Fibroblast of skin of left quadriceps (primary cell): ENCODE results near the gene NTRK1.

ENCODE experiments used
- DNase-seq, 2 experiments: peaks; one replicate each; pipeline ENCODE4 v3.0.0-alpha.2; 2013; ENCODE audit warnings: low read depth in 2 of 2

The NTRK1 gene

DNA sequence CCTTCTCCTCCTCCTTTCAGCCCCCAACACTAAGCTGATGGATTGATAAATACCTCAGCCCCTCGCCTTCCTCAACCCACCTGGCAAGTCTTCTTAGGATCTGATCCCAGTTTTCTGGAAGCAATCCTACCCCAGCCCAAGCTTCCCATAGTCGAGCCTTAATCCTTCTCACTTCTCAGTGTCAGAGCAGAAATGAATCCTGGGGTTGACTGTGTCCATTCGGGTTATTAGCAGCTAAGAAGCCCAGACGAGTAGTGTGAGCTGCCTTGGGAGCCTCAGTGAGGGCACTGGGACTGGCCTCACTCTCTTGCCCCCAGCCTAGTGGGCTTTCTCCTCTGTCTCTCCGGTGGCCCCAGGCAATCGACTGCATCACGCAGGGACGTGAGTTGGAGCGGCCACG lies 20.4 kb downstream of the NTRK1 start:
- DNase-seq: no peak

DNA sequence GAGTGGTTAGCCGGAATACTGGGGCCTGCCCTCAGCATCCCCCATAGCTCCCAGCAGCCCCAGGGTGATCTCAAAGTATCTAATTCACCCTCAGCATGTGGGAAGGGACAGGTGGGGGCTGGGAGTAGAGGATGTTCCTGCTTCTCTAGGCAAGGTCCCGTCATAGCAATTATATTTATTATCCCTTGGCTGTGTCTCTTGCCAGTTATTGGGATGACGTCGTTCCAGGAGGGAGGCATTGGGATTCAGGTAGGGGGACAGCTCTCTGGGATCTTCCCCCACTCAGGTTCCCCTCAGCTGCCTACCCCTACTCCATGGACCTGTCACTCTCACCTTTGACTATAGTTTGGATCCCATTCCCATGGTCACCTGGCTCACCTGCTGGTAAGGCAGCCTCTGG lies 21.0 kb downstream of the NTRK1 start:
- DNase-seq: no peak

DNA sequence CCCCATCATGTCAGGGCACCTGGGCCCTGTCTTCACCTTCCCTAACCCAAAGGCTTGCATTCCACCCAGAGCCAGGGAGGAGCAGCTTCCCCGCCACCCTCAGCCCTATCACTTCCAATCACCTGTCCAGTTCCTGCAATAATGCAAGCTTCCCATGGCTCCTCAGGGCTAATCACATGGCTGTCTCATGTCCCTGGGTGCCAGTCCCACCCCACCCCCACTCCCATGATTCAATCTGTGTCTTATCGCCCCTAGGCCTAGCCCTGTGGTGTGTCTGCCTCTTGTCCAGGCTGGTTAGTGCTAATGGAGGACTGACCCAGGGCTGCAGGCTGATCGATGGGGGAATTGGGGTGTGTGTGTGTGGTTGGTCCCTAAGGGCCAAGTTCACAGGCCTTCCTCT lies 21.9 kb downstream of the NTRK1 start:
- no peak for DNase-seq

DNA sequence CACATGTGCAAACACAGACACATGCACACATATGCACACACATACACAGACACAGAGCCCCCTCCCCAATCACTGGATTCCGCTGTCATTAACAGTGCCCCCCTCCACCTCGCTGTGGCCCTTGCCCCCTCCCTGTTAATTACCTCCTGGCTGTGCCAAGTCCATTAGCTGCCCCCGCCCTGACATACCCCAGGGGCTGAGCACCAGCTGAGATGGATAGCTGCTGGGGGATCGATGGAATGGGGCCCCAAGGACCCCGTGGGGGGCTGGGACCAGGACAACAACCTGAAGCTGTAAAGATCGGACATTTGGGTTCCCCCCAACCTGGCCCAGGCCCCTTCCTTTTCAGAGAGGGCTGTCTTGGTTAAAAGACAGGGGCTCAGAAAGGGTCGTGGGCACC lies 23.3 kb downstream of the NTRK1 start:
- no peak for DNase-seq

DNA sequence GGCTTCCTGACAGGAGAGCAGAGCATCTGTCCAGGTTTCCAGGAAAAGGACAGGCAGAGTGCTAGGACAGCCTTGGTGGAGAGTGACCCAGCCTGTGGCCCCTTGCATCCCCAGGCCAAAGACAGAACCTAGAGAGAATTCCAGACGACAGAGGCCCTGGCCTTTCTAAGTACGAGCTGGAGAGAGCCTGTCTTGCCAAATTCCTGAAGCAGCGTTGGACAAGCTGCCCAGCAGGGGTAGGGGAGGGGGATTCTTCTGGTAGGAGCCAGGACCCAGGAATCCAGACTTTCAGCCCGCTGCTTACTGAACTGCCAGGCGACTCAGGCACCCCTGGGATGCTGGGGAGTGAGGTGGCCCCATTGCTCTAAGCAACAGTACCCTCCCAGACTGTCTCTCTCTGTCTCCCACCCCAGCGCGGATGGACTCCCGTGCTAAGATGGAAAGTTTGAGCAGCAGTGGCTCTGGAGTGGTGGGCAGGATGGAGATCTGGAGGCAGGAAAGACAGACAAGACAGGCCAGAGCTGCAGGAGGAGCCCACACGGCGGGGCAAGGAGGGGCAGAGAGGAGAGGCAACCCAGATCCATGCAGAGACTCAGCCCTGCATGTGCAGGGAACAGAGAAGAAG lies 24.0 kb downstream of the NTRK1 start:
- DNase-seq: no peak

DNA sequence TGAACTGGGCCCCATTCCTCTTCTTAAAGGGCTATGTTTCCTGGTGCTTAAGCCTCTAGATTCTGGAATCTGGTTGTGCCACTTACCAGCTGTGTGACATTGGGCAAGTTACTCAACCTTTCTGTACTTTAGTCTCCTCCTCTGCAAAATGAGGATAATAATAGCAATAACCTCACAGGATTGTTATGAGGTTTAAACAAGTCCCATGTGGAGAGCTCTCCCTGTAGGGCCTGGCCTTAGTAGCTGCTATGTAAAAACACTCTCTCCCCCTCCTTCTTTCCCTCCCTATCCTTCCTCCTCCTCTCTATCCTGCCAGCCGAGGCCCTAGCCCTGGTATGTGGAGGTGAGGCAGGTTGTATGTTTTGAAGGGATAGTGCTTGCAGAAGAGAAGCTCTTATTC lies 24.6 kb downstream of the NTRK1 start:
- DNase-seq: no peak

DNA sequence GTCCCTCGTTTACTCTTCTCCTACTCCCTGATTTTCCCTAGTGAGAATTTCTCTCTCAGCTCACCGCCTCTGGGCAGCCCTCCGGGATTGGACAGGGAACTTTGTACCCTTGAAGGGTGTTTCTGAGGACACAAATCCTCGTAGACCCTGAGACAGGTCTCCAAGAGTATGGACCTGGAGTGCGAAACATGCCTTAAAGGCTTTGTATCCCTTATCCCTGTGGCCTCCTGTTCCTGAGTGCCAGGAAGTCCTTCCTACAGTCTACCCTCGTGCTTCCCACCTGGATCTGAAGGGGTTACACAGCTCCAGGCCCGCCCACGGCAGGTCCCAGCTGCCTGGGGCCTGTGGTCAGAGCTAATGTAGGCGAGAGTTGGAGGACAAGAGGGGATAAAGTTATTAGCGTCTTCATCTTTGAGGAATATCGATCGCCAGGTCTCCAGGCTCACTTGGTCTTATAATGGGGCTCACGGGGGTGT lies 25.3 kb downstream of the NTRK1 start:
- no peak for DNase-seq

DNA sequence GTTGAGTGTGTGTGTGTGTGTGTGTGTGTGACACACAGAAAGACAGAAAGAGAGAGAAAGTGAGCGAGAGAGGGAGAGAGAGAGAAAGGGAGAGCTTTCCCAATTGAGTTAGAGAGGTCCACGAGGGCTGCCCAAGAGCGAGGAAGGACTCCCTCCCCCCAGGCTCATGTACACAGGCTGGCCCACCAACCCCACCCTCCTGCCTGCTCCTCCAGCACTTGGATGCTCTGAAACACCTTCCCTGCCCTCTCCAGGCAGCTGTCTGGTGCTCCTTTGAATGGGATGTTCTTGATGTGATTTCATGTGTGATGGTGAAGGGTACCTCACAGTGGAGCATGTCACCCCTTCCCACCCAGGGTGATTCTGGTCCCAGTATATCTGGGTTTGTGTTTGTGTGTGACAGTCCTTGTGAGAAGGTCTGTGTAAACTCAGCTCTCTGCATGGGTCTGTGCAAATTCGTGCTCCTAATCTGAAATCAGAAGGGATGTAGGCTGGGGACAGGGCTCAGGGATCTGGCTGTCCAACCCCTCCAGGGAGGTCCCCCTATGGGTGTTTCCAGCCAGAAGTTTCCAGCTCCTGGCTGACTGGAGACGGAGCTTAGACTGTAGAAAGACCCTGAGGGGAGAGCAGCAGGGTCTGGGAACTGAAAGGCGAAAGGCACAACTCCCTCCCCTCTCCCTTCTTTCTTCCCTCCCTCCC lies 26.1 kb downstream of the NTRK1 start:
- DNase-seq: no peak

DNA sequence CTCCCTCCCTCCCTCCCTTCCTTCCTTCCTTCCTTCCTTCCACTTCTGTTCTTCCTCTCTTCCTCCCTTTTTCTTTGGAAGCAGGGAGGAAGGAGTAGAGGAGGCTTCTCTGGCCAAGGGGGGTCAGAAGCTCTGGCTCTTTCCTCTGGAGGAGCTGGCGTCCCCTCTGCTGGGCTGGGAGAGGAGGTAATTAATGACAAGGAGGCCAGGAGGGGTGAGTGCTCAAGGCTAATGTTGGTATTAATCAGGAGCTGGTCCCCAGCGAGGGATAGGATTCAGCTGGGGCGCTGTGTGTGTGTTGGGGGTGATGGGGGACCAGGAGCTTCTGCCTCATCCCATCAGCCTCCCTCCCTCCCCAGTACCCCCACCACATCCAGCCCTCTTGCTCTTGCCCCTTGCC lies 26.7 kb downstream of the NTRK1 start:
- no peak for DNase-seq

DNA sequence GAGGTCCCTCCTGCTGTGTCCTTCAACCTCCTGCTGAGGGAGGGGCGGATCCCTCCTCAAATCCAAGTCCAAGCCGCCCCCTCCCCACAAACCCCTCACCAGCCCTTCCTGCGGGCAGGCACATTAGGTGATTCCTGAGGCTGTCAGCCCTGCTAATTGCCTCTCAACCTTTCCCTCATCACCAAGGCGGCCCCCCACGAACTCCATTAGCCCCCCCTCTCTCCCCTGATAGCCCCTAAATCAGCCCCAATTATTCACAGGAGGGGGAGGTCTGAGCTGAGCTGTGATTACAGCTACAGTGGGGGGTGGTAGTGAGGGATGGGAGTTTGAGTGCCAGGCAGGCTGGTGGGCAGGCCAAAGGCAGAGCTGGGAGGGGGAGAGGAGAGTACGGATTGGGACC lies 27.1 kb downstream of the NTRK1 start:
- DNase-seq: no peak

DNA sequence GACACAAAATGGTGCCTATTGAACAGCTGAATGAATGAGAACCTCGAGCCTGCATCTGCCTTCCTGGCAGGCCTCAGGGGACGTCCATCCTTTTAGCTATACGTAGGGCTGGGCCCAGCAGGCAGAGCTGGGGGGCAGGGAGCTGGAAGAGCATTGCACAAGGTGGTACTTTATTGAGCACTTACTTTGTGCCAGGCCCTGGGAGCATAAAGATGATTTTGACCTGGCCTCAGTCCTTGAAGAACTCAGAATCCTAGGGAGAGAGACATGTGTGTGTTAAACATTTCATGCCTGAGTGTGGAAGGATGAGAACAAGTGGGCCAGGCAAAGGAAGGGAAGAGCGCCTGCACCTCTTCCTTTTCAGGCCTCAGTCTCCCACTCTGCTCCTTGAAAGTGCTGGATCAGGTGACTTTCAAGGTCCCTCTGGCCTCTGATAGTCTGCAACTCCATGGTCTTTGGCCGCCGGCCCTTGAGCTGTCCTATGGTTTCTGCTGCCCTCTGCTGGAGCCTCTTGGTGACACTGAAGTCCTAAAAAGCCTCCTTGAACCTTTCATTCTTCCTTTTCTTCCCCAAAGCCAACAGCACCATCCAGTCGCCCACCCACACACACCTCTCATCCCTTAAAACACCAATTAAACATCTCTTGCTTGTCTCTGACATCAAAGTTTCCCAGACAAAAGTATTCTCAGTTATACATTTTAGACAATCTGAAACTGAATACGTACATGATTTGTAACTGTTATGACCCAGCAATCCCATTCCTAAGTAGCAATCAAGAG lies 29.3 kb downstream of the NTRK1 start:
- DNase-seq: no peak

DNA sequence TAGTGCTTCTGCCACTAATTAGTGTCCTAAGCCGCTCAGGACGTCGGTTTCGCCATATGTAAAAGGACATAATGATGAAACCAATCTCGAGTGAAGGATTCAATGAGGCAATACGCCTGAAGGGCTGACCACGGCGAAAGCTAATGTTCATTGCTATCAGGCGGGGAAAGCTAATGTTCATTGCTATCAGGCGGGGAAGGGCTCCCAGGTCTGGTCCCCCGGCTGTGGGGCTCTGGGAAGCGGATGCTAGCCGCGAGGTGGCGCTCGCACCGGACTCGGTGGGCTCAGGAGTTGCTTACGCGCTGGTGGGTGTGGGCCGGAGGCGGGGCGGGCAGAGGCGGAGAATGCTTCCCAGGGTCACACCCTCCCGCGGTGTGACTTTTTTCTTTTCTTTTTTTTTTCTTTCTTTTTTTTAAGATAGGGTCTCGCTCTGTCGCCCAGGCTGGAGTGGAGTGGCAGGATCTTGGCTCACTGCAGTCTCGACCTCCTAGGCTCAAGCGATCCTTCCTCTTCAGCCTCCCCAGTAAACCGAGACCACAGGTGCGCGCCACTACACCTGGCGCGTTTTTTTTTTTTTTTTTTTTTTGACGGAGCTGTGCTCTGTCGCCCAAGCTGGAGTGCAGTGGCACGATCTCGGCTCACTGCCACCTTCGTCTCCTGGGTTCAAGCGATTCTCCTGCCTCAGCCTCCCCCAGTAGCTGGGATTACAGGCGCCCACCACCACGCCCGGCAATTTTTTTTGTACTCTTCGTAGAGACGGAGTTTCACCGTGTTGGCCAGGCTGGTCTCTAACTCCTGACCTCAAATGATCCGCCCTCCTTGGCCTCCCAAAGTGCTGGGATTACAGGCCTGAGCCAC lies 31.8 kb downstream of the NTRK1 start:
- peak; percentile 73 to 74 for DNase-seq

DNA sequence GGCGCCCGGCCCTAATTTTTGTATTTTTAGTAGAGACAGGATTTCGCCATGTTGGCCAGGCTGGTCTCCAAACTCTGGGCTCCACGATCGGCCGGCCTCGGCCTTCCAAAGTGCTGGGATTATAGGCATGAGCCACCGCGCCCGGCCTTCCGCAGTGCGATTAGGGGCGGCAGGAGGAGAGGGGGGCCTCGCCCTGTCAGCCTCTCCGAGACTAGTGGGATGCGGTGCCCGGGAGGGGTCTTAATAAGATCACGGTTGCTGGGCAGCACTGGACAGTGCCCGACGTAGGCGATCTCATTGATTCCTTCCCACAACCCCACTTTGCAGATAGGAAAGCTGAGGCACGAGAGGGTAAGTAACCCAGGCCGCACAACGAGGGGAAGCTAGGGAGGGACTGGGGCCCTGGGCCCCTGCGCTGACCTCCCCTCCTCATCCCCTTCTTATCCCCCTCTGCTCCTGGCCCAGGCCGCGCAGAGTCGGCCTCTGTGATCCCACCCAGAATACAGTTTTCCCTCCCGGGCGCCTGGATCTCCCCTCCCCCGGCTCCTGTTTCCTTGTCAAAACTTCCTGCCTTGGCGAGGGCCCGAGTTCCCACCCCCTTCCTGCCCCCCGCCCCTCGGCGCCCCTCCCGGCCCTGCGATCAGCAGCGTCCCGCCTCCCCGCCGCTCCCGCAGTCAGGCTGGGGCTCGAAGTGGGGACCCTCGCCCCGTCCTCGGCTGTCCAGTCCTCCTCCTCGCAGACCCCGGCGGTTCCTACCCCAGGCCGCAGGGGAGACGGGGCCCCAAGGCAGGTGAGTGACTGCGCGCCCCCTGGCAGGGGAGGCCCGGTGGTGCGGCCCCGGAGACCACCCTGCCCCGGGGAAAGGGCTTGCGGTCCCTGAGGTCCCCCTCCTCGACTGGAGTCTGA lies 32.6 kb downstream of the NTRK1 start, which contains the start of gene PEAR1:
TSS of gene PEAR1 (plus strand) at position 671 of the 906 bp plus-strand sequence. CDS start 10,209 bp downstream, outside the sequence.
- peak in 1 of 2 experiments; percentile 40 for DNase-seq

DNA sequence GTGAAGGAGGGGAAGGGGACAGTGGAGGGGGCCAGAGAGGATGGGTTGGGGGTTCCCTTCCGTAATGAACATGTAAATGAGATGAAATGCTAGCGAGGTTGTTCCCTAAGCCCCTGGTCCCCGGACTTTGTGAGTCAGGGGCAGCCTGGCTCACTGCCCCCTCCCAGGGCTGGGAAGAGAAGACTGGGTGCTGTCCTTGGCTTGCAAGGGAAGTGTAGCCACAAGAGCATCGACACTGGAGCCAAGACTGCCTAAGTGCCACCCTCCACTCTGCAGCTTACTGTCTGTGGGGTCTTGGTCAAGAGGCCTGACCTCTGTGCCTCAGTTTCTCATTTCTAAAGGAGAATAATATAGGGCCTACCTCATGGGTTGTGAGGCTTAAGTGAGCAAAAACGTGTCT lies 33.3 kb downstream of the NTRK1 start:
- DNase-seq: no peak

DNA sequence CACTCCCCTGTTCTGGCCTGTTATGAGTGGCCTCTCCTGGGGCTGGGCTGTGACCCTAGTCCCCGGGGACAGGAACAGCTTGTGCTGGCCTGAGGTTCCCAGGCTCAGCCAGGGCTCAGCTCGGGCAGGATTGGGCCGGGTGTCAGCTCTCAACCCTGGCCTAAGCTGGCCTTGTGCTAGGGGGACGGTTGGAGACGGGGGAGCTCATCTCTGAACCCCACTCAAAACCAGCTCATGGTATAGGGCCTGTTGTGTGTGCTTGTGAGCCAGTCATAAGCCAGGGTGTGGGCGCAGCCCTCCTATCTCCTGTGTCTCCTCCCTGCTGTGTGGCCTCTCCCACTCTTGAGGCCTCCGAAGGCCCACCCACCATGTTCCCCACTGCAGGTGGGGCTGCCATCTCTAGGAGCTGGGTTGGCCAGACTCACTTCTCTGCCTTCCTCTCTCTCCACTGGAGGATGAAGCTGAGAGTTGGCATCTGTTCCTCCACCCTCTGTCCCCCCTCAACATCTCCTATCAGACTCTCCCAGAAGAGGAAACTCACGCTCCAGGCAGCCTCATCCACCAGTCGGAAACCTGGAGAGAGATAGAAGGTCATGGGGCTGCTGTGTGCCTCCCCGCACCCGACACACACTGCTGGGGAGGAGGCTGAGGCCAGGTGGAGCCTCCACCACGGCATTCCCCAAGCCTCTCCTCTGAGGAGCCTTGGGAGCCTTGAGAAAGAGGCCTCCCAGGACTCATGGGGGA lies 34.2 kb downstream of the NTRK1 start:
- no peak for DNase-seq

DNA sequence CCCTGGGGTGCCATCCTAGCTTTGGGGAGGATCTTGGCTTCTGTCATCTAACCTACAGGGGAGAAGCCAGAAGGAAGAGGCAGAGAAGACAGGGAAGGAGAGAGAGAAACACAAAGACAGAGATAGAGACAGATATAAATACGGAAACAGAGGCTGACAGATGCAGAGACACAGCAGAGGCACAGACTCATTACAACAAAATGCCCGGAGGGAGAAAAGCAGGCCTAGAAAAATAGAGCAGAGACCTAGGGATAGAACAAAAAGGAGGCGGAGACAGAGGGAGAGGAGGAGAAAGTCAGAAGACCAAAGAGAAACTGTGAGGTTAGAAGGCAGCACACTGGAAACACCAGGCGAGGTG lies 34.8 kb downstream of the NTRK1 start:
- DNase-seq: no peak

DNA sequence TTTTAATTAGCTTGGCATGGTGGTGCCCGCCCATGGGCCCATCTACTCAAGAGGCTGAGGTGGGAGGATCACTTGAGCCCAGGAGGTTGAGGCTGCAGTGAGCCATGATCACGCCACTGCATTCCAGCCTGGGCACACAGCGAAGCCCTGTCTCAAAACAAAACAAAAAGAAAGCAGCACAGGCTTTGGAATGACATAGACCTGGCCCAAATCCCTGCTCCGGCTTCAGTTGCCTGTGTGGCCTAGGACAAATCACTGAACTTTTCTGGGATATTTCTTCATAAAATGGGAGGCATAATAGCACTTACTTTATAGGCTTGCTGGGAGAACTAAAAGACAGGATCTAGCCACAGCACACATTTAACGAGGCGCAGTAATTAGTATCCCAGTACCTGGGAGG lies 35.3 kb downstream of the NTRK1 start:
- no peak for DNase-seq

DNA sequence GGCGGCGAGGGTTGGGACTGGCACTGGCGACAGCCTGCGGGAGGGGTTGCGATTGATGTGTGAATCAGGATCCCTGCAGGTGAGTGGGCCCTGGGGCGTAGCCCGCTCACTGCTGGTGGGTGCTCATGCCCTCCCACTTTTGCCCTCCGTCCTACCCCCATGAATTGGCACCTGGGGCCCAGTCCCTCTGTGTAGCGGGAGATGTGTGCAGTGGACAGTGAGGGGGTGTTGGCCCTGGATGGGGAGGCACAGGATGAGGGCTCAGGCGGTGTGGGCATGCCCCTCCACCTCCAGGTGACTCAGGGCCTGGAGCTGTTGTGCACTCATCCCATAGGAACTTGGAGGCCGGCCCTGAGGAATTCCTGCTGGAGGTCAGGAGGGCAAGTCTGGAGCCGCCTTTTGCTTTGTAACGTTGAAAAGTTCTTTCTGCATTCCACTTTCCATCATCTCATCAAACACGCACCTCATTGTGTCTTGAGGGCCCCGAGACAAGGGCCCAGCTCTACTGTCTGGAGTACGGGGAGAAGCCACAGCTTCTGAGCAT lies 35.9 kb downstream of the NTRK1 start:
- peak; percentile 70 to 72 for DNase-seq

DNA sequence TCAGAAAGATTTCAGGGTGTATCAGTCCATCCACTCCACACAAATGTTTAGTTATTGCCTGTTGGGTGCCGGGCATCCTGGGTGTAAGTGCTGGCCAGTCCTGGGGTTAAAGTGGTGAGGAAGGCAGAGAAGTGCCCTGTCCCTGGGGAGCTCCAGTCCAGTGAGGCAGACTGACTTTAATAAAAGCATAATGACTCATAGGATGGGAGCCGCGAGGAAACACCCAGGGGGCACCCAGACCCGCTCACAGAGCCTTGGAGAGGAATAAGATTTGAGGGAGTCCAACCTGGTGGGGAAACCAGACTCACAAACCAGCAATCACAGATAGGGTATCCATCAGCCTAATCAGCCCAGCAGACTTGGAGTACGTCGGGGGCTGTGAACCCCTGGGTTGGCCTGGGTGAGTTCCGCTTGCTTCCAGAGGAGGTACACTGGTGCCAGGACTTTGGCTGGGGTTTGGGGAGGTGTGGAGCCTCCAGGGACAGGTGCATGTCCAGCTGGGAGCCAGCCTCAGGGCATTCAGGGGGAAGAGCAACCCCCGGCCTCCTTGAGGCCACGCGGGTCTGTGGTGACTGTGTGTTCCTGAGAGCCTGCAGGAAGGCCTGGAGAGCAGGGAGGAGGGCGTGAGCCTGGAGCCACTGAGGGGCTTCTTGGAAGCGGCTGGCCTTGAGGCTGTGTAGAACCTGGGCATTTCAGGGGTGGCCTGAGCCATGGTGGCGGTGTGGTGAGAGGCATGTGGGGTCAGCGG lies 36.6 kb downstream of the NTRK1 start:
- no peak for DNase-seq
